Neuronal stem cell (in vitro differentiated cells): ENCODE data around the gene RPS28.

Source experiments
- DNase-seq: peaks from one replicate; pipeline ENCODE4 v3.0.0-alpha.2; 2013; ENCODE audit warnings: low spot score
- H2AFZ ChIP-seq: one replicate; pipeline ENCODE4 v1.6.1; 2013; ENCODE audit warnings: mild to moderate bottlenecking, low read length, inconsistent platforms
- H2AK5ac ChIP-seq: 2 replicates; pipeline ENCODE4 v1.6.1; 2013; ENCODE audit warnings: low read depth, mild to moderate bottlenecking, inconsistent platforms, low read length, moderate library complexity, mixed read lengths
- H2BK120ac ChIP-seq: 2 replicates; pipeline ENCODE4 v1.6.1; 2013; ENCODE audit warnings: low read depth, mild to moderate bottlenecking, inconsistent platforms, low read length, moderate library complexity, mixed read lengths
- H2BK12ac ChIP-seq: one replicate; pipeline ENCODE4 v1.6.1; 2013; ENCODE audit warnings: low read length, inconsistent platforms
- H2BK15ac ChIP-seq: 2 replicates; pipeline ENCODE4 v1.6.1; 2013; ENCODE audit warnings: mild to moderate bottlenecking, low read length, inconsistent platforms, mixed read lengths
- H2BK5ac ChIP-seq: one replicate; pipeline ENCODE4 v1.6.1; 2013; ENCODE audit warnings: inconsistent platforms, mild to moderate bottlenecking, low read length, moderate library complexity
- H3K14ac ChIP-seq: one replicate; pipeline ENCODE4 v1.6.1; 2013; ENCODE audit warnings: low read length, inconsistent platforms
- H3K18ac ChIP-seq: 2 replicates; pipeline ENCODE4 v1.6.1; 2013; ENCODE audit warnings: low read length, inconsistent platforms
- H3K23ac ChIP-seq: 2 replicates; pipeline ENCODE4 v1.6.1; 2013; ENCODE audit warnings: low read depth, mild to moderate bottlenecking, mixed read lengths, low read length, inconsistent platforms; ENCODE audit not compliant: poor library complexity
- H3K27ac ChIP-seq: replicated peaks from 3 replicates; pipeline ENCODE4 v1.5.1; 2013; ENCODE audit warnings: low read length, inconsistent platforms
- H3K27me3 ChIP-seq, 3 experiments: 2 replicates each; pipeline ENCODE4 v1.6.1; 2013; ENCODE audit warnings: low read length in 3 of 3, mild to moderate bottlenecking in 2 of 3, inconsistent platforms in 1 of 3, low read depth in 1 of 3, mixed read lengths in 1 of 3, moderate library complexity in 1 of 3; ENCODE audit not compliant: control insufficient read depth in 3 of 3, insufficient read depth in 3 of 3
- H3K36me3 ChIP-seq, 2 donors: replicated peaks in 1 of 2; 2 replicates each; pipeline ENCODE4 v1.6.1; 2013; ENCODE audit warnings: low read length in 2 of 2; ENCODE audit not compliant: control insufficient read depth in 2 of 2, insufficient read depth in 2 of 2
- H3K4ac ChIP-seq: 2 replicates; pipeline ENCODE4 v1.6.1; 2013; ENCODE audit warnings: inconsistent platforms, mild to moderate bottlenecking, low read length, moderate library complexity
- H3K4me1 ChIP-seq, 2 donors: 1 replicate in 1 of 2; 2 replicates in 1 of 2; pipeline ENCODE4 v1.6.1; 2013; ENCODE audit warnings: low read length in 2 of 2, low read depth in 1 of 2; ENCODE audit not compliant: control insufficient read depth in 2 of 2, insufficient read depth in 1 of 2
- H3K4me2 ChIP-seq: one replicate; pipeline ENCODE4 v1.6.1; 2013; ENCODE audit warnings: mild to moderate bottlenecking, low read length, inconsistent platforms; ENCODE audit not compliant: insufficient read depth, poor library complexity, severe bottlenecking
- H3K4me3 ChIP-seq, 2 donors: 2 replicates each; pipeline ENCODE4 v1.5.1; 2013; ENCODE audit warnings: low read length in 2 of 2, mild to moderate bottlenecking in 2 of 2, inconsistent platforms in 1 of 2, moderate library complexity in 1 of 2
- H3K79me1 ChIP-seq: one replicate; pipeline ENCODE4 v1.6.1; 2013; ENCODE audit warnings: low read depth, mild to moderate bottlenecking, inconsistent platforms, low read length, moderate library complexity
- H3K9ac ChIP-seq: one replicate; pipeline ENCODE4 v1.6.1; 2013; ENCODE audit warnings: mild to moderate bottlenecking, low read depth, low read length, inconsistent platforms; ENCODE audit not compliant: poor library complexity
- H3K9me3 ChIP-seq, 2 donors: replicated peaks in 1 of 2; 2 replicates each; pipeline versions ENCODE3 to v1.6.1; 2013; ENCODE audit warnings: low read length in 2 of 2, mild to moderate bottlenecking in 2 of 2, inconsistent platforms in 1 of 2, low read depth in 1 of 2, mixed read lengths in 1 of 2, moderate library complexity in 1 of 2; ENCODE audit not compliant: control insufficient read depth in 2 of 2, insufficient read depth in 1 of 2
- H4K8ac ChIP-seq: one replicate; pipeline ENCODE4 v1.6.1; 2013; ENCODE audit warnings: low read depth, mild to moderate bottlenecking, inconsistent platforms, low read length, moderate library complexity
- H4K91ac ChIP-seq: one replicate; pipeline ENCODE4 v1.6.1; 2013; ENCODE audit warnings: low read length, low read depth, mild to moderate bottlenecking, inconsistent platforms; ENCODE audit not compliant: poor library complexity
- WGBS, 2 donors: extraction: QIAGEN DNeasy Blood & Tissue Kit; methylation state at CpG; one replicate each; pipeline ENCODE4 v1.1.7; 2013; ENCODE audit warnings: missing lambda C conversion rate in 2 of 2, mixed read lengths in 1 of 2; ENCODE audit not compliant: insufficient read length in 2 of 2, insufficient replicate concordance in 1 of 2; ENCODE audit errors: extremely low coverage in 2 of 2; 5-methylcytosine and 5-hydroxymethylcytosine counted together

The RPS28 gene

GRCh38 chr19:8361921-8362793 lies 40.9 kb downstream of the RPS28 start:
- Histone ChIP-seq H2AFZ (no peak overlapping the region), H3K9ac (no peak overlapping the region), H3K23ac (no peak overlapping the region), H3K9me3 (peaks cover 0 to 2% of the 10 kb centered on the region in 2 donors), H3K36me3 (no peaks in the 10 kb centered on the region), H3K4me3 (no peak overlapping the region), H3K4me1 (peaks cover 9% of the 10 kb centered on the region in 2 donors), H3K4me2 (no peak overlapping the region), H3K27me3 (peaks cover 0 to 23% (median 23%) of the 10 kb centered on the region in 3 experiments), H2BK5ac (no peak overlapping the region), H3K27ac (no peak overlapping the region), H4K8ac (no peak overlapping the region), H2BK12ac (no peak overlapping the region), H4K91ac (no peak overlapping the region), H2BK15ac (no peak overlapping the region), H2BK120ac (no peak overlapping the region), H2AK5ac (no peak overlapping the region), H3K79me1 (no peaks in the 10 kb centered on the region), H3K4ac (no peak overlapping the region), H3K18ac (peak overlapping the region; percentile 2), H3K14ac (no peak overlapping the region)
- no CpG with 5 or more reads among the region's 12 CpGs for WGBS, 2 donors
- DNase-seq = no peak

GRCh38 chr19:8363803-8364771 lies 42.8 kb downstream of the RPS28 start, which contains the start of gene ANGPTL4:
ANGPTL4 (plus strand) TSS chr19:8364155; CDS start chr19:8364322, 167 bp downstream.
- Histone ChIP-seq H2BK12ac (peak within 1 kb of the TSS; percentile 69), H3K4me1 (peaks cover 16% of the 10 kb centered on the region in 2 donors), H4K8ac (no peak within 1 kb of the TSS), H3K9me3 (peaks cover 0 to 2% of the 10 kb centered on the region in 2 donors), H4K91ac (no peak within 1 kb of the TSS), H2BK15ac (peak within 1 kb of the TSS; percentile 58), H3K4me3 (peak within 1 kb of the TSS; percentile 42 to 79), H3K4me2 (peak within 1 kb of the TSS; percentile 89), H3K14ac (peak within 1 kb of the TSS; percentile 89), H3K4ac (no peak within 1 kb of the TSS), H2BK120ac (peak within 1 kb of the TSS; percentile 72), H3K18ac (peak within 1 kb of the TSS; percentile 98), H3K36me3 (peaks cover 0 to 2% of the 10 kb centered on the region in 2 donors), H2AFZ (peak within 1 kb of the TSS; percentile 88), H3K23ac (peak within 1 kb of the TSS; percentile 98), H2AK5ac (peak within 1 kb of the TSS; percentile 47), H3K27ac (peak within 1 kb of the TSS; percentile 56), H3K79me1 (peaks cover 2% of the 10 kb centered on the region), H3K9ac (peak within 1 kb of the TSS; percentile 86), H3K27me3 (peaks cover 0 to 23% (median 23%) of the 10 kb centered on the region in 3 experiments), H2BK5ac (peak within 1 kb of the TSS; percentile 66)
- WGBS, 2 donors = no CpG with 5 or more reads among the region's 81 CpGs
- DNase-seq = peak; percentile 64

GRCh38 chr19:8366121-8366581 lies 44.9 kb downstream of the RPS28 start:
- peak overlapping the region; percentile 34 for H3K23ac ChIP-seq
- H3K14ac ChIP-seq = no peak overlapping the region
- peak overlapping the region; percentile 1 for H3K18ac ChIP-seq
- H4K91ac ChIP-seq = no peak overlapping the region
- no peak overlapping the region for H3K9ac ChIP-seq
- H3K4me2 ChIP-seq = no peak overlapping the region
- H3K9me3 ChIP-seq = peaks cover 0 to 2% of the 10 kb centered on the region in 2 donors
- peaks cover 2% of the 10 kb centered on the region for H3K79me1 ChIP-seq
- no peak overlapping the region for H3K27ac ChIP-seq
- H2BK15ac ChIP-seq = peak overlapping the region; percentile 69
- H2BK120ac ChIP-seq = peak overlapping the region; percentile 44
- no peak overlapping the region for H2AFZ ChIP-seq
- peaks cover 0 to 23% (median 23%) of the 10 kb centered on the region in 3 experiments for H3K27me3 ChIP-seq
- peak overlapping the region; percentile 16 for H2BK5ac ChIP-seq
- H3K4ac ChIP-seq = no peak overlapping the region
- peaks cover 16 to 18% of the 10 kb centered on the region in 2 donors for H3K4me1 ChIP-seq
- no peak overlapping the region for H3K4me3 ChIP-seq
- WGBS, 2 donors = no CpG with 5 or more reads among the region's 11 CpGs
- H3K36me3 ChIP-seq = peaks cover 0 to 2% of the 10 kb centered on the region in 2 donors
- DNase-seq = no peak
- peak overlapping the region; percentile 47 for H2BK12ac ChIP-seq
- peak overlapping the region; percentile 96 for H2AK5ac ChIP-seq
- no peak overlapping the region for H4K8ac ChIP-seq
